Esophagus squamous epithelium (tissue), 4 donors: ENCODE data around the gene BAHCC1.

Experiments
- CTCF ChIP-seq, 6 experiments: fragments of 450-650 bp in 4 of 6; fragments of 200-600 bp in 2 of 6; sonication (generic) in 2 of 6; IDR thresholded peaks; one replicate each; pipeline ENCODE4 v1.5.1; 2016 to 2019; ENCODE audit warnings: antibody characterized with exemption in 6 of 6, mild to moderate bottlenecking in 4 of 6, moderate library complexity in 4 of 6
- POLR2A ChIP-seq, 4 donors: fragments of 450-650 bp; IDR thresholded peaks; one replicate each; pipeline ENCODE4 v1.6.1; 2017; ENCODE audit warnings: antibody characterized with exemption in 4 of 4, mild to moderate bottlenecking in 4 of 4, moderate library complexity in 3 of 4

- no peak for TF ChIP-seq CTCF (IDR thresholded peaks at IDR 0.05)
- no peak for TF ChIP-seq POLR2A (IDR thresholded peaks at IDR 0.05)
Measured at GRCh38 chr17:81366648-81367047, 28.6 kb upstream of the BAHCC1 start.
